ENCODE measurements around the gene TRIM52.
A peak's percentile ranks its signal among the peaks of the same experiment; 100 is the strongest.
"Not testable (repeated sequence)": the region's sequence is repeated elsewhere in the genome, so short reads cannot be mapped to it uniquely, and the experiment has no call there.

The TRIM52 gene

DNA sequence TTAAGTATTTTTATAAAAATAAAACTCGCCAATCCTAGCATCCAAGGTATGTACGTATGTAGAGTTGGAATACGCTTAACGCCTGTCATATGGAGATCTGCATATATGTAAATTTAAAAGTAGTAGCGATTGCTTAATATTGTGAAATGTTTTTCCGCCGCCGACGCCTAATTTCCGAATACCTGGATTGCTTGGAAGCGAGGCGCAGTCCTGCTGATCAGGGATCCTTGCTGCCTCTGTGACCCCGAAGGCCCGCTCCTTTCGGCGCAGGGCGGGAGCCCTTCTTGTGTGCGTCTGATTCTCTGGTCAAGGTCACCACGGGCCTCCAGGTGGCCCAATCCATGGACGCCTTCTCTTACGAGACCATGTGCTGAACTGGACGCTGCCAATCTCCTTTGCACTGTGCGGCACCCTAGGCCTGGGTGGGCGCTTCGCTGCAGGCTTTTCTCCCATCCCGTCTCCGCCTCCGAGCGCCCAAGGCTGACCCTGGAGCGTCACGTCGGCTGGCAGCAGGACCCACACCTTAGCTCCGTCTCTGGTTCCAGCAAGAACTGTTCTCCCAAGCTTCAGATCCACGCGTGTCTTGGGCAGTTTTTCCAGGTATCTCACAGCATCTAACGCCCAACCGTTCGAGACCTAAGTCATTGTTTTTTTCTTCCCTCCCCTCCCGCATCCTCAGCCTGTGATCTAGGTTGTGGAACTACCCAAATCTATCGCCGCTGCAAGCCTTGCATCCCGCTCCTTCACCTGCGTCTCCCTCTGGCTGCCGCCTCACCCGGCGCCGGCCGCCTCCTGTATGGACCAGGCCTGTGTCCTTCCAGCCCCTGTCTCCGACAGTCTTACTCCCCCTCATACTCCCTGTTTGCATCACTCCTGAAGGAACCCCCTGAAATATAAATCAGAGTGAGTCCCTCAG is 41.4 kb downstream of the TRIM52 start:
- no peaks in the 10 kb centered on the region for H3K36me3 ChIP-seq (ENCODE audit: insufficient read depth, low read length)
- H3K4me1 ChIP-seq (ENCODE audit: insufficient read depth, low read length), result no peaks in the 10 kb centered on the region
- H3K9me3 ChIP-seq (ENCODE audit: control insufficient read depth, insufficient read depth, low read length), result no peaks in the 10 kb centered on the region
- no peak overlapping the region for H3K9ac ChIP-seq (ENCODE audit: low read depth, low read length)

DNA sequence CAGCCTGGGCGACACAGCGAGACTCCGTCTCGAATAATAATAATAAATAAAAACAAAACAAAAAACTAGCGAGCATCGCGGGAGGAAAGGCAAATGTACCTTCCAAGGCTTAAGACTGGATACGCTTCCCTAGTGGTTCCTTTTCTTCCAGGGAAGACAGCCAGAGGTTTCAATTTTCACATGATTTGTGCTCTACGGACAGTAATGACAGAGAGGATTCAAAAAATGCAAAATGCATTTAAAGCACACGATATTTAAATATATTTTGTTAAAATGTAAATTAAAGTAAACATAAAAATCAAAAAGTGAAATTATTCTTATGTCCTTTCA is 42.2 kb downstream of the TRIM52 start:
- H3K36me3 ChIP-seq (ENCODE audit: insufficient read depth, low read length), result no peaks in the 10 kb centered on the region
- peak overlapping the region; percentile 78; the same call in 1 of the 2 replicates for H3K9ac ChIP-seq (ENCODE audit: low read depth, low read length)
- no peaks in the 10 kb centered on the region for H3K9me3 ChIP-seq (ENCODE audit: control insufficient read depth, insufficient read depth, low read length)
- H3K4me1 ChIP-seq (ENCODE audit: insufficient read depth, low read length), result no peaks in the 10 kb centered on the region

DNA sequence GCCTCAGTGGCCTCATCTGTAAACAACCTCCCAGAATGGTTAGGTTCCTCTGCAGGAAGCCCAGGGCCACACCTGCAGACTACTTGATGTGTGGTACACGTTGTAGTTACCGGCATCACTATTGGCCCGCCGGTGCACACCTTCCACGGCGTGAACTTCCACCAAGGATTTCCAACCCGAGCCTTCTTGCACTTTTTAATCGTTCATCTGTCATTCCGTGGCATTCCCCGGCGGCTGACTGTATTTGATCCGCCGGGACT is 43.2 kb downstream of the TRIM52 start:
- Histone ChIP-seq H3K4me1 (ENCODE audit: insufficient read depth, low read length) (no peaks in the 10 kb centered on the region), H3K9ac (ENCODE audit: low read depth, low read length) (peak overlapping the region; percentile 58; the same call in 1 of the 2 replicates), H3K36me3 (ENCODE audit: insufficient read depth, low read length) (no peaks in the 10 kb centered on the region), H3K9me3 (ENCODE audit: control insufficient read depth, insufficient read depth, low read length) (no peaks in the 10 kb centered on the region)

DNA sequence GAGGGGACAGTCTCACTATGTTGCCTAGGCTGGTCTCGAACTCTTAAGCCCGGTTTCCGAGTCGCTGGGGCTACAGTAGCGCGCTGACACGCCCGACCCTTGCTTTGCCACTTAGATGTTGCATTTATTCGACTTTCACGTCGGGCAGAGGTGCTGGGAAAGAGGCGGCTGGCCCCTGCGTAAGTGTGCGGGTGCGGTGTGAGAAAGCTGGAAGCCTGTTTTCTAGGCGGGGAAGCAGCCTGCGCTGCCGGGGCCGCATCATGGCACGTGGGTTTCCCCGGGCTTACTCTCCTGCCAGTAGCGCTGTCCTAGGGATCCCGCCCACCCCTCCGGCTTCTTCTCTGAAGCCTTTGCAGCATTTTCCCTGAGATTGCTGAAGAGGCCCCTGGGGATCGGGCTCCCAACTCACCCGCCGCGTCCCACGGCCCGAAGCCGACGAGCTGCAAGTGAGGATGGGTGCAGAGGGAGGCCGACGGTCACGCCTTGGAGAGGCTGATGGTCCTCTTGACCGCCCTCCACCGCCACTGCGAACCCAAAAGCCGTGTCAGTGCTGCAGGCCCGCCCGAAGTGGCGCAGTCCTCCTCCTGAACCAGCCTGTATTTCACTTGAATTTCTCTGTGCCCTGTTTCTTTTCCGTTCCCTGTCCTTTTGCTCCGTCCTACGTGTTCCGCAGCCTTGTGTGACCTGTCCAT is 43.7 kb downstream of the TRIM52 start:
- Histone ChIP-seq H3K4me1 (ENCODE audit: insufficient read depth, low read length) (no peaks in the 10 kb centered on the region), H3K9ac (ENCODE audit: low read depth, low read length) (peak overlapping the region; percentile 58; the same call in 1 of the 2 replicates), H3K36me3 (ENCODE audit: insufficient read depth, low read length) (no peaks in the 10 kb centered on the region), H3K9me3 (ENCODE audit: control insufficient read depth, insufficient read depth, low read length) (no peaks in the 10 kb centered on the region)

DNA sequence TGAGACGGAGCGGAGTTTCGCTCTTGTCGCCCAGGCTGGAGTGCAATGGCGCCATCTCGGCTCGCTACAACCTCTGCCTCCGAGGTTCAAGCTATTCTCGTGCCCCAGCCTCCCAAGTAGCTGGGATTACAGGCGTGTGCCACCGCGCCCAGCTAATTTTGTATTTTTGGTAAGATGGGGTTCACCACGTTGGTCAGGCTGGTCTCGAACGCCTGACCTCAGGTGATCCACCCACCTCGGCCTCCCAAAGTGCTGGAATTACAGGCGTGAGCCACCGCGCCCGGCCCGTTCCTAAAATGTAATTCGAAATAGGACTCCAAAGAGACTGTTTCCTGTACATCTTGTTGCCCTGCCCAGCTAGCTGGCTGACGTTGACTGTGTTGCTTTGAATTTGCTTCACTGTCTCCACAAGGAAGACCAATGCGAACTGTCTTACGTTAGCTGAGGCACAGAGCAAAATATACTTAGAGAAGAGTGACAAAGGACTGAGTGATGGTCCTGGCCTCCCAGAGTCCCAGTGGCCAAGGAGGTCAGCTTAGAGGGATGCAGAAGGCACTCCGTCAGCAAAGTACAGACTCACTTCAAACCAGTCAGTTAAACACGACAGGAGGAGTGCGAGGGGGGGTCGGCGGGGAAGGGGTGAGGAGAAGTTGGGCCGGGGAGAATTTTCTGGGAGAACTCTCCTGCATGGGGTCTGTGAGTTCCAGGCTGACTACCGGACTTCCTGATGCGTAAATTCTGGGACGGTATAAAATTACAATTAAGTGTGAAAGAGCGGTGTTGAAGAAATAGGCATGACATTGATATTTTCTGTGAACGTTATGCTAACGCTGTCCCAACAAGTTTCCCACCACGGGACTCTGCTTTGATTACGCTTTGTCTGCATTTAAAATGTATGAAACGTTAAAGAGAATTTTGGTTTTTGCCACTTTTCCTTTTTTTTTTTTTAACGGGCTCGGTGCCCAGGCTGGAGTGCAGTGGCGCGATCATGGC is 44.6 kb downstream of the TRIM52 start:
- Histone ChIP-seq H3K9me3 (ENCODE audit: control insufficient read depth, insufficient read depth, low read length) (no peaks in the 10 kb centered on the region), H3K4me1 (ENCODE audit: insufficient read depth, low read length) (no peaks in the 10 kb centered on the region), H3K36me3 (ENCODE audit: insufficient read depth, low read length) (no peaks in the 10 kb centered on the region), H3K9ac (ENCODE audit: low read depth, low read length) (peak overlapping the region; percentile 76; the same call in 1 of the 2 replicates)

DNA sequence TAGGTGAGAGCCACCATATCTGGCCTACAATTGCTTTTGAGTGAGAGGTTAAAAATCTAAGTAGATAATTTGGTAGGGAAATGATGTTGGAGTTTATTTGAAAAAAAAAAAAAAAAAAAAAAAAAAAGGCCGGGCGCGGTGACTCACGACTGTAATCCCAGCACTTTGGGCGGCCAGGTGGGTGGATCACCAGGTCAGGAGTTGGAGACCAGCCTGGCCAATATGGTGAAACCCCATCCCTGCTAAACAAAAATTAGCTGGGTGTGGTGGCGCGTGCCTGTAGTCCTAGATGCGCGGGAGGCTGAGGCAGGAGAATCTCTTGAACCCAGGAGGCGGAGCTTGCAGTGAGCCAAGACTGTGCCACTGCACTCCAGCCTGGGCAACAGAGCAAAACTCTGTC is 46.7 kb downstream of the TRIM52 start:
- not testable (repeated sequence) for H3K36me3 ChIP-seq (ENCODE audit: insufficient read depth, low read length); H3K9ac ChIP-seq (ENCODE audit: low read depth, low read length); H3K4me1 ChIP-seq (ENCODE audit: insufficient read depth, low read length); H3K9me3 ChIP-seq (ENCODE audit: control insufficient read depth, insufficient read depth, low read length)

DNA sequence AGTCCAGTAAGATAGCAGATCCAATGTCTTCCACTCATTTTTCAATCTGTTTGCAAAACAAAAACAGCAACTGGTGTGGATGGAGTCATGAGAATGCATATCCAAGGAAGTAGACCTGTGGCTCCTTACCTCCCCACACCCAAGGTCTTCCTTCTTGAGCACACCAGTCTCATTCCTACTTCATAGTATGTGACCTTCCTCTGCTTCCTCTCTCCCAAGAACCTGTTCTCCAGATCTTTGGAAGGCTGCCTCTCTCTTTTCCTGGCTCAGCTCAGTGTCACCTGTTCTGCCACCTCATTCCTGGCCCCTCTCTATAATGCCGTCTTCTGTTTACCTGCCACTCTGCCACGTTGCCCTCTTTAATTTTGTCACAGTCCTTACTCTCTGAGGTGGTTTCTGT is 48.0 kb downstream of the TRIM52 start:
- H3K9me3 ChIP-seq (ENCODE audit: control insufficient read depth, insufficient read depth, low read length), result no peaks in the 10 kb centered on the region
- no peak overlapping the region for H3K9ac ChIP-seq (ENCODE audit: low read depth, low read length)
- no peaks in the 10 kb centered on the region for H3K36me3 ChIP-seq (ENCODE audit: insufficient read depth, low read length)
- H3K4me1 ChIP-seq (ENCODE audit: insufficient read depth, low read length), result no peaks in the 10 kb centered on the region

DNA sequence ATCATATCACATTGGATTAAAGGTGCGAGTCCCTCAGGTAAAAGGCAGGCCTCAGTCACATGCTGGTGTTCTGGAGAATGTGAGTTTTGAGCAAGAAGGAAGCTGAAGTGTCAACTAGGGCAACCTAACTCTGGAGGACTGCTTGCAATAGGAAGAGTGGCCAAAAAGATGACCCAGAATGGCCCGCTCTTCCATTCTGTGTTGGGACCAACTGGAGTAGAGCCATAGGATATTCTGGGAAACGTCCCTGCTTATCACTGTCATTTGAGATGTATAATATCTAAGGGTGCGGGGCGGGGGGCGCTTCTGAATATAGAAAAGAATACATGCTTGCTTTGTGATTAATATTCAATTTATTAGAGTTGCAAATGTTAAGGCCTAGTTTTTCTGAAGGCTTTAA is 48.9 kb downstream of the TRIM52 start:
- H3K36me3 ChIP-seq (ENCODE audit: insufficient read depth, low read length), result no peaks in the 10 kb centered on the region

DNA sequence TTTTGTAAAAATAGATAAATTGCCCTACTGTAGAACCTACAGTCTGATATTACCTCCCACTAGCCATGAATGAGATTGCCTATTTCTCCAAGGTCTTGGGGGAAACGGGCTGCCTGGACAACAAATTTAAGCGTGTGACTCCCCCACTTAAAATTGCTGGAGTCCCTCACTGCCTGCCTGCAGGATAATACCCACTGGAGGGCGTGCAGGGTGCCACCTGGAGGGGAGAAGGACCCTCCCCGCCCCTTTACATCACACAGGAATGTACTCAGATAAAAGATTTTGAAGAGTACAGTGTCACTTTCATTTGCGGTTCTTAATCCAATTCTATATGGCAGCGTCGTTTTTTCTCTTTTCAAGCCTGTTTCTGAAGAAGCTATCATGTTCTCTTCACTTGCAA is 49.7 kb downstream of the TRIM52 start:
- Histone ChIP-seq H3K9me3 (ENCODE audit: control insufficient read depth, insufficient read depth, low read length) (no peaks in the 10 kb centered on the region), H3K4me1 (ENCODE audit: insufficient read depth, low read length) (no peaks in the 10 kb centered on the region), H3K9ac (ENCODE audit: low read depth, low read length) (no peak overlapping the region), H3K36me3 (ENCODE audit: insufficient read depth, low read length) (no peaks in the 10 kb centered on the region)

More for the DNA sequence above, 48.9 kb downstream of the TRIM52 start:
- no peaks in the 10 kb centered on the region for H3K9me3 ChIP-seq (ENCODE audit: control insufficient read depth, insufficient read depth, low read length)
- no peaks in the 10 kb centered on the region for H3K4me1 ChIP-seq (ENCODE audit: insufficient read depth, low read length)
- no peak overlapping the region for H3K9ac ChIP-seq (ENCODE audit: low read depth, low read length)

DNA sequence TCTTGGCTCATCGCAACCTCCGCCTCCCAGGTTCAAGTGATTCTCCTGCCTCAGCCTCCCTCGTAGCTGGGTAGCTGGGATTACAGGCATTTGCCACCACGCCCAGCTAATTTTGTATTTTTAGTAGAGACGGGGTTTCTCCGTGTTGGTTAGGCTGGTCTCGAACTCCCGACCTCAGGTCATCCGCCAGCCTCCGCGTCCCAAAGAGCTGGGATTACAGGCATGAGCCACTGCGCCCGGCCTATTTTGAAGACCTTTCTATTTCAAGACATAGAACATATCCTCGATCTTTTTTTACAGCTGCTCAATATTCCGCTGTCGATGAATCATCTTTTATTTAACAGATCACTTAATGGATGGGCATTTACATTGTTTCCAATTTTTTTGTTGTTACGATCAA is 50.2 kb downstream of the TRIM52 start:
- H3K9me3 ChIP-seq (ENCODE audit: control insufficient read depth, insufficient read depth, low read length); H3K36me3 ChIP-seq (ENCODE audit: insufficient read depth, low read length); H3K4me1 ChIP-seq (ENCODE audit: insufficient read depth, low read length); H3K9ac ChIP-seq (ENCODE audit: low read depth, low read length): not testable (repeated sequence)

DNA sequence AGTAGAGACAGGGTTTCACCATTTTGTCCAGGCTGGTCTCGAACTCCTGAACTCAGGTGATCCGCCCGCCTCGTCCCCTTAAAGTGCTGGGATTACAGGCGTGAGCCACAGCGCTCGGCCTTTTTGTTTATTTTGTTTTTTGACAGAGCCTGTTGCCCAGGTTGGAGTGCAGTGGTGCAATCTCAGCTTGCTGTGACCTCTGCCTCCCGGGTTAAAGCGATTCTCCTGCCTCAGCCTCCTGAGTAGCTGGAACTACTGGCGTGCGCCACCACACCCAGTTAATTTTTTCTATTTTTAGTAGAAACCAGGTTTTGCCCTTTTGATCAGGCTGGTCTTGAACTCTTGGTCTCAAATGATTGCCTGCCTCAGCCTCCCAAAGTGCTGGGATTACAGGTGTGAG is 50.8 kb downstream of the TRIM52 start:
- not testable (repeated sequence) for H3K4me1 ChIP-seq (ENCODE audit: insufficient read depth, low read length); H3K9me3 ChIP-seq (ENCODE audit: control insufficient read depth, insufficient read depth, low read length); H3K9ac ChIP-seq (ENCODE audit: low read depth, low read length); H3K36me3 ChIP-seq (ENCODE audit: insufficient read depth, low read length)

DNA sequence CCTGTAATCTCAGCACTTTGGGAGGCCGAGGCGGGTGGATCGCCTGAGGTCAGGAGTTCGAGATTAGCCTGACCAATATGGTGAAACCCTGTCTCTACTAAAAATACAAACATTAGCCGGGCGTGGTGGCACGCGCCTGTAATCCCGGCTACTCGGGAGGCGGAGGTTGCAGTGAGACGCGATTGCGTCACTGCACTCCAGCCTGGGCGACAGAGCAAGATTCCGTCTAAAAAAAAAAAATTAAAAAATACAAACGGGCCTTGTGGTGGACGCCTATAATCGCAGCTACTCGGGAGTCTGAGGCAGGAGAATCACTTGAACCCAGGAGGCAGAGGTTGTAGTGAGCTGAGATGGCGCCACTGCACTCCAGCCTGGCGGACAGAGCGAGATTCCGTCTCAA is 51.9 kb downstream of the TRIM52 start:
- not testable (repeated sequence) for H3K9me3 ChIP-seq (ENCODE audit: control insufficient read depth, insufficient read depth, low read length); H3K4me1 ChIP-seq (ENCODE audit: insufficient read depth, low read length); H3K36me3 ChIP-seq (ENCODE audit: insufficient read depth, low read length); H3K9ac ChIP-seq (ENCODE audit: low read depth, low read length)

DNA sequence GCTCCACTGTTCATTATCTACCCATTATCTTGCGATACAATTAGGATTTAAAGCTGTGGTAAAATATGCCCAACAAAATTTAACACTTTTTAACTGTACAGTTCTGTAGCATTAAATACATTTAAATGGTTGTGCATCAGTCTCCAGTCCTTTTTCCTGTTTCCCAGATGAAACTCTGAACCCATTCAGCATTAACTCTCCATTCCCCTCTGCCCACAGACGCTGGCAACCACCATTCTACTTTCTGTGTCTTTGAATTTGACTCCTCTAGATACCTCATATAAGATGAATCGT is 53.0 kb downstream of the TRIM52 start:
- H3K9ac ChIP-seq (ENCODE audit: low read depth, low read length), result no peak overlapping the region; the same call in 1 of the 2 replicates
- no peaks in the 10 kb centered on the region for H3K4me1 ChIP-seq (ENCODE audit: insufficient read depth, low read length)
- H3K36me3 ChIP-seq (ENCODE audit: insufficient read depth, low read length), result no peaks in the 10 kb centered on the region
- no peaks in the 10 kb centered on the region for H3K9me3 ChIP-seq (ENCODE audit: control insufficient read depth, insufficient read depth, low read length)

DNA sequence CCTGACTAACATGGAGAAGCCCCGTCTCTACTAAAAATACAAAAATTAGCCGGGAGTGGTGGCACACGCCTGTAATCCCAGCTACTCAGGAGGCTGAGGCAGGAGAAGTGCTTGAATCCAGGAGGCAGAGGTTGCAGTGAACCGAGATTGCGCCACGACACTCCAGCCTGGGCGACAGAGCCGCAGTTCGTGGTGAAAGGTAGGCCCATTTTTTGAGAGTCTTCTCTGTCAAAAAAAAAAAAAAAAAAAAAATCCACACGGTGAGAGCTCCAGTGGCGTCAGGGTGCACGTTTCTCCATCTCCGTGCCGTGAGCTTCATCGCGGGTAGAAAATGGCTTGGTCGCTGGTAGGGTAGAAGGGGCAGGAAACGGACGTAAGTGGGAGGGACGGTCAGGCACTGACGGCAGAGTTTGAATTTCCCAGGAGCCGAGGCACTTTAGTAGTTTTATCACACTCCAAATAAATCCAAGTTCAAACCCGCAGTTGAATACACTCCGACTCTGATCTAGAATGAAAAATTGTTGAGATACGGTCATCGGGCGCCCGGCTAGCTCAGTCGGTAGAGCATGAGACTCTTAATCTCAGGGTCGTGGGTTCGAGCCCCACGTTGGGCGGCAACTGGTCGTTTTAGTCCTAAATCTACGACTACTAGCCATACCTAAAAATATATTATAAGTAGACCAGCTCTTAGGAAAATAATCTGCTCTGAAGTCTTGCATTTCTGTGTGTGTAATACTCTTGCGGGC is 53.6 kb downstream of the TRIM52 start:
- Histone ChIP-seq H3K9ac (ENCODE audit: low read depth, low read length) (peak overlapping the region; percentile 75), H3K36me3 (ENCODE audit: insufficient read depth, low read length) (no peaks in the 10 kb centered on the region), H3K4me1 (ENCODE audit: insufficient read depth, low read length) (no peaks in the 10 kb centered on the region), H3K9me3 (ENCODE audit: control insufficient read depth, insufficient read depth, low read length) (no peaks in the 10 kb centered on the region)

Data from ES-I3 (cell line).